NCI-H446 treated with DMSO at 0.1 percent for 48 hours (cell line): ENCODE measurements around the gene GALNS.

Experiments
- DNase-seq: peaks from one replicate; lab custom pipeline; 2025; lab: John Stamatoyannopoulos, UW

Gene GALNS

GRCh38 chr16:88770461-88771293 lies 86.1 kb downstream of the GALNS start:
- DNase-seq, result no peak

GRCh38 chr16:88769617-88770460 lies 86.9 kb downstream of the GALNS start:
- DNase-seq, result no peak

GRCh38 chr16:88768071-88768783 lies 88.5 kb downstream of the GALNS start:
- no peak for DNase-seq

- no peak for DNase-seq
These were observed 89.1 kb downstream of the GALNS start for GRCh38 chr16:88767546-88768070.

GRCh38 chr16:88766975-88767374 lies 89.8 kb downstream of the GALNS start:
- DNase-seq, result no peak

- DNase-seq, result no peak
These were observed 91.8 kb downstream of the GALNS start for GRCh38 chr16:88764913-88765349.

GRCh38 chr16:88764080-88764479 lies 92.7 kb downstream of the GALNS start:
- no peak for DNase-seq
